Smooth muscle cell (in vitro differentiated cells): ENCODE results near the gene ARMH1. TPM values are rescaled to one million over a fixed set of nuclear protein-coding genes. Genes with fewer than 3 reads are reported as not detected.

Experiments
- DNase-seq: peaks from one replicate; lab custom pipeline; 2025; ENCODE audit not compliant: unreplicated experiment; lab: John Stamatoyannopoulos, UW
- H2AFZ ChIP-seq: fragments of 200-600 bp; sonication (generic); 2 replicates; pipeline ENCODE4 v1.6.0; 2016; ENCODE audit warnings: antibody characterized with exemption, low read depth, mild to moderate bottlenecking
- H3F3A ChIP-seq: fragments of 200-600 bp; sonication (generic); 2 replicates; pipeline ENCODE4 v1.6.0; 2017; ENCODE audit warnings: antibody characterized with exemption, low read depth
- H3K27ac ChIP-seq: fragments of 200-600 bp; sonication (generic); 2 replicates; pipeline ENCODE4 v1.5.1; 2016; ENCODE audit warnings: low read depth, mild to moderate bottlenecking
- H3K27me3 ChIP-seq: fragments of 200-600 bp; sonication (generic); 2 replicates; pipeline ENCODE4 v1.6.1; 2016; ENCODE audit warnings: low read depth, mild to moderate bottlenecking
- H3K36me3 ChIP-seq: fragments of 200-600 bp; sonication (generic); 2 replicates; pipeline ENCODE4 v1.5.1; 2016; ENCODE audit warnings: low read depth
- H3K4me1 ChIP-seq: fragments of 200-600 bp; sonication (generic); 2 replicates; pipeline ENCODE4 v1.5.1; 2016; ENCODE audit warnings: low read depth
- H3K4me2 ChIP-seq: fragments of 200-600 bp; sonication (generic); 2 replicates; pipeline ENCODE4 v1.6.0; 2016; ENCODE audit warnings: mild to moderate bottlenecking
- H3K4me3 ChIP-seq: fragments of 200-600 bp; sonication (generic); 2 replicates; pipeline ENCODE4 v1.5.1; 2016; ENCODE audit warnings: mild to moderate bottlenecking
- H3K79me2 ChIP-seq: fragments of 200-600 bp; sonication (generic); 2 replicates; pipeline ENCODE4 v1.6.0; 2016; ENCODE audit warnings: low read depth, mild to moderate bottlenecking
- H3K9ac ChIP-seq: fragments of 200-600 bp; sonication (generic); 2 replicates; pipeline ENCODE4 v1.6.0; 2016; ENCODE audit warnings: low read depth
- H3K9me3 ChIP-seq: fragments of 200-600 bp; sonication (generic); replicated peaks from 2 replicates; pipeline ENCODE4 v1.5.1; 2016; ENCODE audit warnings: low read depth
- H4K20me1 ChIP-seq: fragments of 200-600 bp; sonication (generic); 2 replicates; pipeline ENCODE4 v1.6.0; 2016; ENCODE audit warnings: low read depth
- CTCF ChIP-seq: fragments of 200-600 bp; sonication (generic); IDR thresholded peaks from 2 replicates; pipeline ENCODE4 v1.5.1; 2017; ENCODE audit warnings: borderline replicate concordance, mild to moderate bottlenecking, antibody characterized with exemption; ENCODE audit not compliant: insufficient read depth, poor library complexity, severe bottlenecking
- WGBS: methylation state at CpG from one replicate; pipeline ENCODE4 v1.1.7; 2016; ENCODE audit warnings: low lambda C conversion rate; 5-methylcytosine and 5-hydroxymethylcytosine counted together
- polyA plus RNA-seq: library from polyadenylated mRNA; unstranded; fragments of >200 nt; fragmentation: Nextera tagmentation; extraction: Ambion mirVana; gene quantifications from 2 replicates; pipeline ENCODE4 v1.2.1, GENCODE V29; 2016
- total RNA-seq: library from RNA; depleted of rRNA; stranded (reverse); fragments of >200 nt; gene quantifications from 2 replicates; pipeline ENCODE4 v1.2.3, GENCODE V29; 2014

ARMH1 gene
- total and polyA plus RNA-seq, 2 experiments from 2014 or later, result 1.5 to 8.3 TPM

GRCh38 chr1:44649788-44650158 lies 24.7 kb upstream of the ARMH1 start:
- H3F3A ChIP-seq, result no peaks in the 10 kb centered on the region
- no peak overlapping the region for H2AFZ ChIP-seq
- H3K9ac ChIP-seq, result no peak overlapping the region
- no peaks in the 10 kb centered on the region for H4K20me1 ChIP-seq
- H3K4me2 ChIP-seq, result no peak overlapping the region
- no peak for DNase-seq
- 98% methylated on average over 13 of the region's 13 CpGs for WGBS
- H3K79me2 ChIP-seq, result no peaks in the 10 kb centered on the region
- H3K27ac ChIP-seq, result no peak overlapping the region
- no peak for TF ChIP-seq CTCF
- no peaks in the 10 kb centered on the region for H3K36me3 ChIP-seq
- H3K9me3 ChIP-seq, result no peaks in the 10 kb centered on the region
- H3K4me1 ChIP-seq, result peaks cover 4% of the 10 kb centered on the region
- H3K27me3 ChIP-seq, result no peaks in the 10 kb centered on the region
- no peak overlapping the region for H3K4me3 ChIP-seq

- TF ChIP-seq CTCF, result no peak
- no peaks in the 10 kb centered on the region for H3K79me2 ChIP-seq
- H3F3A ChIP-seq, result no peaks in the 10 kb centered on the region
- DNase-seq, result no peak
- no peak overlapping the region for H3K27ac ChIP-seq
- H3K4me3 ChIP-seq, result no peak overlapping the region
- no peaks in the 10 kb centered on the region for H3K36me3 ChIP-seq
- H3K4me1 ChIP-seq, result peaks cover 4% of the 10 kb centered on the region
- no peak overlapping the region for H3K4me2 ChIP-seq
- no peak overlapping the region for H3K9ac ChIP-seq
- no peak overlapping the region for H2AFZ ChIP-seq
- no peaks in the 10 kb centered on the region for H3K9me3 ChIP-seq
- H4K20me1 ChIP-seq, result no peaks in the 10 kb centered on the region
- 71% methylated on average over 18 of the region's 23 CpGs for WGBS
- no peaks in the 10 kb centered on the region for H3K27me3 ChIP-seq
Observed at GRCh38 chr1:44650159-44650831, 24.2 kb upstream of the ARMH1 start.

GRCh38 chr1:44651069-44651468 lies 23.4 kb upstream of the ARMH1 start:
- TF ChIP-seq CTCF, result no peak
- Histone ChIP-seq H3K27me3 (no peaks in the 10 kb centered on the region), H3K9me3 (no peaks in the 10 kb centered on the region), H3K36me3 (no peaks in the 10 kb centered on the region), H3K4me3 (no peak overlapping the region), H3K79me2 (no peaks in the 10 kb centered on the region), H3K9ac (no peak overlapping the region), H2AFZ (no peak overlapping the region), H3K4me2 (no peak overlapping the region), H3F3A (no peaks in the 10 kb centered on the region), H3K27ac (no peak overlapping the region), H4K20me1 (no peaks in the 10 kb centered on the region), H3K4me1 (peaks cover 4% of the 10 kb centered on the region)
- WGBS, result 85% methylated on average over 8 of the region's 8 CpGs
- DNase-seq, result no peak
